NCI-H748 (cell line): ENCODE results near the gene BUB1B.
"Not testable (repeated sequence)": the region's sequence is repeated elsewhere in the genome, so short reads cannot be mapped to it uniquely, and the experiment has no call there.

Source experiments
- DNase-seq: peaks from one replicate; lab custom pipeline; 2025; ENCODE audit not compliant: unreplicated experiment; lab: John Stamatoyannopoulos, UW

The BUB1B gene

GRCh38 chr15:40160689-40161688 is at the start of gene BUB1B:
Gene BUB1B, plus strand, starts transcription at chr15:40161069. Its CDS starts 152 bp downstream, at chr15:40161221.
- peak; percentile 94 for DNase-seq

DNA sequence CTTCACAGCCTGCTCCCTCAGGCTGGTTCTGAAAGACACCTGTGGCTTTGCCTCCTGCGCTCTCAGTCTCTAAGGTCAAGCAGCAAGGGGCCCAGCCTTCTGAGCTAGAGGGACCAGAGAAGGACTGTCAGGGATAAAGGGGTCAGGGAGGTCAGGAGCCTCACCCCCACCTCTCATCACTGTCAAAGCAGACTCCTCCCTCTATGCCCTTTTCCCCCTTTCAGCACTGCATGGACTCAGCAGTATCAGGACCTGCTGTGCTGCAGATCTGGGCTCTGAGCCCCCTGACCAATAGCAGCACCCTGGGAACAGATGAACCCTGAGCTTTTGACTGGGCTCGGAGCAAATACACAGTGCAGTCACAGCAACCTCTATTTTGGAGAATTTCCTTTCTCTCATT is 49.0 kb upstream of the BUB1B start:
- no peak for DNase-seq

DNA sequence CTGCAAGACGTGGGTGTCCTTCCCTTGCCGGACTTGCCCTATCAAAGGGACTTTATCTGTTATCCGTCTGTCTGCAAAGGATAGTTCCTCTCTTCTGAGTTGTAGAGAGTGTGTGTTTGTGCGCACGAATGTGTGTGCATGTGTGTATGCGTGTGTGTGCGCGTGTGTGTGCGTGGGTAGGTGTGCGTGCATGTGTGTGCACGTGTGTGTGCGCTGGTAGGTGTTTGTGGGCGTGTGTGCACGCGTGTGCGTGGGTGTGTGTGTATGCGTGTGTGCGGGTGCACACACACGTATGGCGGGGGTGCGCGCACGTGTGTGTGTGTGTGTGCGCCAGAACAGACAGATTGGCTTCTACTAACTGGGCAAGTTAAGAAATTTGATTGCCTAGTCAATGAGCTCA is 48.1 kb upstream of the BUB1B start:
- no peak for DNase-seq

DNA sequence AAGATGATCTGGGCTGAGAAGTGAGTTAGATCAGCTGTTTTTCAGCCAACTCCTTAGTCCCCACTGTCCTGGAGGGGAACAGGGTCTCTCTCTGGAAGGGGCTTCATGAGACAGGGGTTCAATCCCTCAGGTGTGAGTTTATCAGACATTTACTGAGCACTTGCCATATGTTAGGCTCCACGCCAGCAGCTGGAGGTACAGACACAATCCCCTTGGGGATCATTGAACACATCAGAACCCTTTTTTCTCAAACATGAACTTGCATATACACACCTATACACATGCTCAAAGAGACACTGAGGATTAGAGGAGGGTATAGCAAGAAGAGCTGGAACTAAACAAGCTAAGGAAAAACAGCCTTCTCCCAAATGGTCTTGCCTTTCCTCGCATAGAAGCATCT is 46.7 kb upstream of the BUB1B start:
- no peak for DNase-seq

DNA sequence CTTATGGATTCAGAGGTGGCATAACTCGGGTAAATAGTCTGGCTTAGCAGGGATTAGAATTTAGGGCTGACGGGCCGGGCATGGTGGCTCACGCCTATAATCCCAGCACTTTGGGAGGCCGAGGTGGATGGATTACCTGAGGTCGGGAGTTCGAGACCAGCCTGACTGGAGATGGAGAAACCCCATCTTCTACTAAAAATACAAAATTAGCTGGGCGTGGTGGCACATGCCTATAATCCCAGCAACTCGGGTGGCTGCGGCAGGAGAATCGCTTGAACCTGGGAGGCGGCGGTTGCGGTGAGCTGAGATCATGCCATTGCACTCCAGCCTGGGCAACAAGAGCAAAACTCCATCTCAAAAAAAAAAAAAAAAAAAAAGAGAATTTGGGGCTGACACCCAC is 45.8 kb upstream of the BUB1B start:
- not testable (repeated sequence) for DNase-seq

GRCh38 chr15:40115670-40116093 is 45.2 kb upstream of the BUB1B start:
- no peak for DNase-seq

- DNase-seq = no peak
Observed at GRCh38 chr15:40118473-40118872, 42.4 kb upstream of the BUB1B start.

DNA sequence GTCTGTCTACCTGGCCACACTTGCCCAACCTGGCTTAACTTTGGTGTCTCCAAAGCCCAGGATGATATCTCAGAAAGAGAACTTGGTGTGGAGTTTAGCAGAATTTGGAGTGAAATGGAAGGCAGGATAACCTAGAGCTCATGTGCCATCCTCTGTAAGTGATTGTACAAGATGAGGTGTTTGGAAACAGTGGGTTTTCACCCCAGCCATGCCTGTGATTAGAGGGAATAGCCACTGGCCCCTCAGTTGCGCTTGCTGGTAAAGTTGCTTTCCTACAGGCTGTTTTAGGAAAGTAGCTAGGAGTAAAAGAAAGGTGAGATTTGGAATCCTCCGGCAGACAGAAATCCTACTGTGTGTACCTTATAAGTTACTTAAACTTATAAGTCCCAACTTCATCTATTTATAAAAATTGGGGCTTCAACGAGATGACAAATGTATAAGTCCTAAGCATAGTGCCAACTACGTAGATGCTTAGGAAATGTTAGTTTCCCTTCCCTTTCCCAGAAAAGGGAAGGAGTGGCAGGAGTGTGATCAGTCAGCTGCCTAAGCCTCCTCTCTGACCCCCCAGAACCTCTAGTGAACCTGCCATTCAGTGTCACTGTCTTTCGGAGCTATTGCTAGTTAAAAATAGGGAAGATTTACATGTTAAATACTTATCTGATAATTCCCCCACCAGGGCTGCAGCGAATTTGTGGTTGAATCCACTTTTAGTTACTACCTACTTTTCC is 38.8 kb upstream of the BUB1B start:
- DNase-seq = no peak

- DNase-seq = not testable (repeated sequence)
Observed at GRCh38 chr15:40122989-40123388, 37.9 kb upstream of the BUB1B start.

DNA sequence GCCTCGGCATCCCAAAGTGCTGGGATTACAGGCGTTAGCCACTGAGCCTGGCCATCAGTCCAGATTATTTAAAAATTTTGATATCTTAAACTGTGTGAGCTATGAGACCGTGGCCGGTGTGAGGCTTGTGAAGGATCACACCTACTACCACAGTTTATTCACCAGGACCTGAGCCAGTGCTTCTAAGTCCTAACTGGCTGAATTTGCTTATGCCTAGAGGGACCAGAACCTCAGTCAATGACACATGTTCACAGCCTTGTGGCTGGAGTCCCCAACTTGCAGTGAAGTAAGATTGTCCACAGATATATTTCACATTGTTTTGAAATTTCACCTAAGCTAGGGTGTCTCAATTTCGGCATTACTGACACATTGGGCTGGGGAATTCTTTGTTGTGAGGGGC is 37.0 kb upstream of the BUB1B start:
- not testable (repeated sequence) for DNase-seq

DNA sequence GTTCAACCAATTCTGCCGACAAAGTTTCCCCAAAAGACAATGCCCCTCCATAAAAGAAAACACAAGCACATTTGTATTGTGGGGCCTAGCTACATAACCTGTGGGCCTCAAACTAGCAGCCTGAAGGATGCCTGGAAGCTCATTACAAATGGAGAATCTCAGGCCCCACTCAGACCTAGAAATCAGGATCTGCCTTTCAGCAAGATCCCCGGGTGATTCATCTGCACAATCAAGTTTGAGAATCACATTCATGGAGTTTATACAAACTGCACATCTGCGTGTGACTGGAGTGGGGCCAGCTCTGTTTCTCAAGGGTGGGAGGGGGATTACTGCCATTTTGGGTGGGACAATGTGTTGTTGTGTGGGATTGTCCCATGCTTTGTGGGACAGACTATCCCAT is 36.5 kb upstream of the BUB1B start:
- DNase-seq = not testable (repeated sequence)

DNA sequence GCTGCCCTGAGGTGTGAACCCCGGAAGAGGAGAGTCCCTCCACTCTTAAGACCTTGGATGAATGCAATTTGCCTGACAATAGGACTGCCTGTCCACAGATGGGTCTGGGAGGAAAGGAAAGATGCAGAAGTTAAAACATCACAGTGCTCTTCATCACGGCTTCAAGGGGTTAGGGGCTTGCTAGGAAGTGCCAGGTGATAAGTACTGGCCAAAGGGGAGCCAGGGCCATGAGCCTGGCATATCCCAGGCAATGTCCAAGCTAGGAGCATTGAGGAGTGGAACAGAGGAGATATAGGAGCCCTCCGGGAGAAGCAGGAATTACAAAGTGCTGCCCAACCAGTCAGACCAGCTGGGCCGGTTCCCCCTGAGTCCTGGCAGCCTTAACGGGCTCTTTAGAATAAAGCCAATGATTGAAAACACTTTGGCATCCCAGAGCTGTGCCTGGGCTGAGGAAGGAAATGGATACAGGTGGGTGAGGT is 36.0 kb upstream of the BUB1B start:
- DNase-seq = peak; percentile 77

- no peak for DNase-seq
Observed at GRCh38 chr15:40125950-40126349, 34.9 kb upstream of the BUB1B start.

DNA sequence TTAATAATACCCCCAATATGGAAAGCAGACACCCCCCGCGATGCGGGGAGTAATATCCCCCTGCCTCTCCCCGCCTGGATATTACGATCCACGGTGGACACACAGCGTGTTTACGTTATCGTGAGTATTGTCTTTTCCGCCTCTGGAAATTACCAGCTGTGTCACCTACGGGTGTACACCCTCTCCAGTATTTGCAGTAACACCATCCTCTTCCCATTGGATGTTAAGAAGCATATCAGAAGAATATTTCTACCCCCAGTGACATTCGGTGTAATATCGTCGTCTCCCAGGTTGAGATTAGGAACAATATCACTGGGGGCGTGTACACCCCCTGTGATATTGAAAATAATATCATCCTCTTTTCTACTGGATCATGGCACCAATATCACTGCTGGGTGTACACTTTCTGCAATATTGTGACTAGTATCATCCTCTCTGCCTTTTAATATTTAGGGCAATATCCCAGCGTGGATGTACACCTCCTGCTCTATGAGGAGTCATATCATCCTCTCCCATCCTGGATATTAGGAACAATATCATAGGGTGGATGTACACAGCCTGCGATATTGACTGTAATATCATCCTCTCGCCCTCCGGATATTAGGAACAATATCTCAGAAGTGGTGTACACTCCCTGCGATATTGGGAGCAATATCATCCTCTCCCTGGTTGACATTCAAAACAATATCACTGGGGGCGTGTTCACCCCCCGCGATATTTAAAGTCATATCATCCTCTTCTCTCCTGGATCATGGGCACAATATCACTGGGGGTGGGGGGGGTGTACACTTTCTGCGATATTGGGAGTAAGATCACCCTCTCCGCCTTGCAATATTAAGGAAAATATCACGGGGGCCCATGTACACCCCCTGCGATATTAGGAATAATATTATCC is 31.9 kb upstream of the BUB1B start:
- peak; percentile 32 for DNase-seq

GRCh38 chr15:40130118-40130517 is 30.8 kb upstream of the BUB1B start:
- DNase-seq = peak; percentile 13

- DNase-seq = peak; percentile 26
Observed at GRCh38 chr15:40130799-40131502, 29.9 kb upstream of the BUB1B start.

- DNase-seq = no peak
Observed at GRCh38 chr15:40133544-40133943, 27.3 kb upstream of the BUB1B start.

- DNase-seq = no peak
Observed at GRCh38 chr15:40134885-40135284, 26.0 kb upstream of the BUB1B start.

DNA sequence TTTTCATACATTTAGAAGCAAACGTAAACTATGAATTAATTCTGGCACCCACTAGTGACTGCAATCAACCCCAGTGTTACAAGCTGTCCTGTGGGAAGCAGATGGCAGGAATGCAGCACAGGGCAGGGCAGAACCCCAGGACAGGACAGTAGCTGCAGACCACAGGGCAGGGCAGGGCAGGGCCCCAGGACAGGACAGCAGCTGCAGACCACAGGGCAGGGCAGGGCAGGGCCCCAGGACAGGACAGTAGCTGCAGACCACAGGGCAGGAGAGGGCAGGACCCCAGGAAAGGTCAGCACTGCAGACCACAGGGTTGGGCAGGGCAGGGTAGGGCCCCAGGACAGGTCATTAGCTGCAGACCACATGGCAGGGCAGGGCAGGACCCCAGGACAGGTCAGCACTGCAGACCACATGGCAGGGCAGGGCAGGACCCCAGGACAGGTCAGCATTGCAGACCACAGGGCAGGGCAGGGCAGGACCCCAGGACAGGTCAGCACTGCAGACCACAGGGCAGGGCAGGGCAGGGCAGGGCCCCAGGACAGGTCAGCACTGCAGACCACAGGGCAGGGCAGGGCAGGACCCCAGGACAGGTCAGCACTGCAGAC is 24.9 kb upstream of the BUB1B start:
- DNase-seq = not testable (repeated sequence)
